GM10847 (cell line): ENCODE measurements around the gene TMEM184B.

Experiments
- POLR2A ChIP-seq: IDR thresholded peaks from 2 replicates; pipeline ENCODE4 v1.6.1; 2011; ENCODE audit not compliant: insufficient read length; ENCODE audit errors: extremely low read depth

TMEM184B gene

GRCh38 chr22:38272373-38273134 lies at the start of gene TMEM184B:
TSS of gene TMEM184B (minus strand) at chr22:38273010. CDS start at chr22:38247961, 25,049 bp downstream.
- TF ChIP-seq POLR2A = peak; percentile 57

GRCh38 chr22:38320605-38321402 lies 48.0 kb upstream of the TMEM184B start:
- no peak for TF ChIP-seq POLR2A

GRCh38 chr22:38318792-38319773 lies 46.3 kb upstream of the TMEM184B start:
- TF ChIP-seq POLR2A = no peak

- TF ChIP-seq POLR2A = no peak
Observed at GRCh38 chr22:38317995-38318715, 45.3 kb upstream of the TMEM184B start.

GRCh38 chr22:38317122-38317994 lies 44.5 kb upstream of the TMEM184B start, which contains the start of gene CSNK1E:
TSS of gene CSNK1E (minus strand) at chr22:38317433. CDS start at chr22:38314157, 3,276 bp downstream.
- TF ChIP-seq POLR2A = no peak

GRCh38 chr22:38316364-38317121 lies 43.7 kb upstream of the TMEM184B start:
- TF ChIP-seq POLR2A = no peak

GRCh38 chr22:38315823-38316363 lies 43.1 kb upstream of the TMEM184B start:
- no peak for TF ChIP-seq POLR2A

- no peak for TF ChIP-seq POLR2A
Observed at GRCh38 chr22:38314933-38315822, 42.4 kb upstream of the TMEM184B start.

GRCh38 chr22:38314051-38314932 lies 41.5 kb upstream of the TMEM184B start:
- no peak for TF ChIP-seq POLR2A

- TF ChIP-seq POLR2A = no peak
Observed at GRCh38 chr22:38313384-38313955, 40.7 kb upstream of the TMEM184B start.
